ENCODE data around the gene ATP6V1B1.

ATP6V1B1 gene

DNA sequence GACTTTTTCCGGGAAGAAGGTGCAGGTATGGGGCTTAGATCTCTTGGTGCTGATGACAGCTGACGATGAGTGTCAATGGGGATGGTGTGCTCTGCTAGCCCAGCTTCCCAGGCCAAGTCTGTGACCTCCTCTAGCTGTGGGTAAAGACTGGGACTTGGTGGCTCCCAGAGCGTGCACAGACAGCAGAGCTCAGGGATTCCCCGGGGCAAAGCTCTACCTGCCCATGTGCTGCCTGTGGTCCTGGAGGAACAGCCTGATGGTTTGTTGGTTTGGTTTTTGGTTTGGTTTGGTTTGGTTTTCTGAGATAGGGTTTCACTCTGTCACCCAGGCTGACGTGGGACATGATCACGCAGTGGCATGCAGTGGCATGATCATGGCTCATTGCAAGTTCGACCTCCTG, 19.2 kb downstream of the ATP6V1B1 start:
- no peaks in the 10 kb centered on the region for H3K36me3 ChIP-seq (ENCODE audit: control insufficient read depth, insufficient read depth, low read length)

DNA sequence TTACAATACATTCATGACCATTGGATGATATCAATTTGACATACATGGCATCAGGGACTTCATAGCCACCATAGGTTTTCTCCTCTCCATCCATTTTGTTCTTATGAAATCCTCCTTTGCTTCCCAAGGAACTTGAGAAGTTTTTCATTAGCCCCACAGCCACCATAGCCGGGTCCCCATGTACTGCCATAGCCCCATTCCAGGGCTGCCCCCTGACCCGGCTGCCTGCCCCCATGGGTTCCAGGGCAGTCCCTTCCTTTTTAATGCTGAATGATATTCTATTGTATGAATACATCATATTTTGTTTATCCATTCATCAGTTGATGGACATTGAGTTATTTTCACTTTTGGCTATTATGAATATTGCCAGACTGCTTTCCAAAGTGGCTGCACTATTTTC, 20.4 kb downstream of the ATP6V1B1 start:
- Histone ChIP-seq H3K4me3 (ENCODE audit: low read depth, low read length) (no peak overlapping the region), H3K27me3 (ENCODE audit: control insufficient read depth, insufficient read depth, low read length) (peaks cover 44% of the 10 kb centered on the region), H3K9ac (ENCODE audit: low read length) (no peak overlapping the region), H3K27ac (ENCODE audit: low read depth, low read length) (no peak overlapping the region), H3K36me3 (ENCODE audit: control insufficient read depth, insufficient read depth, low read length) (no peaks in the 10 kb centered on the region), H3K9me3 (ENCODE audit: control insufficient read depth, insufficient read depth, low read depth, low read length) (no peaks in the 10 kb centered on the region), H3K4me1 (ENCODE audit: control insufficient read depth, insufficient read depth, low read length) (no peaks in the 10 kb centered on the region)

More for the DNA sequence above, 19.2 kb downstream of the ATP6V1B1 start:
- Histone ChIP-seq H3K9me3 (ENCODE audit: control insufficient read depth, insufficient read depth, low read depth, low read length) (no peaks in the 10 kb centered on the region), H3K27ac (ENCODE audit: low read depth, low read length) (no peak overlapping the region), H3K4me1 (ENCODE audit: control insufficient read depth, insufficient read depth, low read length) (no peaks in the 10 kb centered on the region), H3K4me3 (ENCODE audit: low read depth, low read length) (no peak overlapping the region), H3K27me3 (ENCODE audit: control insufficient read depth, insufficient read depth, low read length) (peaks cover 39% of the 10 kb centered on the region), H3K9ac (ENCODE audit: low read length) (no peak overlapping the region)

DNA sequence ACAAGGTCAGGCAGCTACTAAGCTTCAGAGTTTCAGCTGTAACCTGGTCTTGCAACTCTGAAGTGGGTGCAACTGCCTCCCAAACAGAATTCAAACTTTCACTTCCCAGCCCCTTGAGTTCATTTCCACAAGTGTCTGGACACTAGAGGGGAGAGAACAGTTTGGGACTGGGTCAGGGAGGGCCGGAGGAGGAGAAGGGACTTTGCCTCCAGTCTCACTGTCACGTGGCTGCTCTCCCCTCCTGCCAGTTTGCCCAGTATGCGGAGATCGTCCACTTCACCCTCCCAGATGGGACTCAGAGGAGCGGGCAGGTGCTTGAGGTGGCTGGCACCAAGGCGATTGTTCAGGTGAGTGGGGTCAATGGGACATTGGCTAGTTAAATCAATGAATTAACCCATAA, 22.1 kb downstream of the ATP6V1B1 start:
- H3K9me3 ChIP-seq (ENCODE audit: control insufficient read depth, insufficient read depth, low read depth, low read length): no peaks in the 10 kb centered on the region
- H3K4me3 ChIP-seq (ENCODE audit: low read depth, low read length): no peak overlapping the region
- no peaks in the 10 kb centered on the region for H3K4me1 ChIP-seq (ENCODE audit: control insufficient read depth, insufficient read depth, low read length)
- no peak overlapping the region for H3K9ac ChIP-seq (ENCODE audit: low read length)
- no peaks in the 10 kb centered on the region for H3K36me3 ChIP-seq (ENCODE audit: control insufficient read depth, insufficient read depth, low read length)
- H3K27ac ChIP-seq (ENCODE audit: low read depth, low read length): no peak overlapping the region
- H3K27me3 ChIP-seq (ENCODE audit: control insufficient read depth, insufficient read depth, low read length): peaks cover 57% of the 10 kb centered on the region

- Histone ChIP-seq H3K4me1 (ENCODE audit: control insufficient read depth, insufficient read depth, low read length) (no peaks in the 10 kb centered on the region), H3K9me3 (ENCODE audit: control insufficient read depth, insufficient read depth, low read depth, low read length) (no peaks in the 10 kb centered on the region), H3K4me3 (ENCODE audit: low read depth, low read length) (no peak overlapping the region), H3K36me3 (ENCODE audit: control insufficient read depth, insufficient read depth, low read length) (no peaks in the 10 kb centered on the region), H3K27ac (ENCODE audit: low read depth, low read length) (no peak overlapping the region), H3K9ac (ENCODE audit: low read length) (no peak overlapping the region), H3K27me3 (ENCODE audit: control insufficient read depth, insufficient read depth, low read length) (peaks cover 57% of the 10 kb centered on the region)
Measured at GRCh38 chr2:70958759-70959158, 23.1 kb downstream of the ATP6V1B1 start.

DNA sequence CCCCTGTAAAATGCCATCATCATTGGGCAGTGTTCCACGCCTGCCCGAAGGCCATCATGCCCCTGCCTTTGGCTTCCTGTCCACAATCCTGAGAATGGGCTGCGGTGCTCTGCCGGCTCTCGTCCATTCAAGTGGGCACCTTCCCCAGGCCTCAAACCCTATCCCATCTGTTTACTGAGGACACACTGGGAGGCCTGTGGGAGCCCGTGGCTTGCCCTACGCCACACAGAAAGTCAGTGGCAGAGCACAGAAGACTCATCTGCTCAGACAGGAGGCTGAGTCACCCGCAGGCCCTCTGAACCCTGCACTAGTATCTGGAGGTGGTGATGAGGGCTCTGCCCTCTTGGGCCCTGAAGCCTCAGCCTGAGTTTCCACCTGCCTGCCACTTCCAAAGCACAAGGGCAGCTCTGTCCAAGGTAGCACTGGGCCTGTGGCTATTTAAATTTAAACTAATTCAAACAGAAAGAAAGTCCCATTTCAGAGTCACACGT, 23.6 kb downstream of the ATP6V1B1 start:
- H3K27ac ChIP-seq (ENCODE audit: low read depth, low read length): no peak overlapping the region
- no peak overlapping the region for H3K9ac ChIP-seq (ENCODE audit: low read length)
- no peaks in the 10 kb centered on the region for H3K36me3 ChIP-seq (ENCODE audit: control insufficient read depth, insufficient read depth, low read length)
- H3K9me3 ChIP-seq (ENCODE audit: control insufficient read depth, insufficient read depth, low read depth, low read length): no peaks in the 10 kb centered on the region
- H3K27me3 ChIP-seq (ENCODE audit: control insufficient read depth, insufficient read depth, low read length): peaks cover 57% of the 10 kb centered on the region
- peaks cover under 1% of the 10 kb centered on the region; the same call in 1 of the 2 replicates for H3K4me1 ChIP-seq (ENCODE audit: control insufficient read depth, insufficient read depth, low read length)
- H3K4me3 ChIP-seq (ENCODE audit: low read depth, low read length): no peak overlapping the region

DNA sequence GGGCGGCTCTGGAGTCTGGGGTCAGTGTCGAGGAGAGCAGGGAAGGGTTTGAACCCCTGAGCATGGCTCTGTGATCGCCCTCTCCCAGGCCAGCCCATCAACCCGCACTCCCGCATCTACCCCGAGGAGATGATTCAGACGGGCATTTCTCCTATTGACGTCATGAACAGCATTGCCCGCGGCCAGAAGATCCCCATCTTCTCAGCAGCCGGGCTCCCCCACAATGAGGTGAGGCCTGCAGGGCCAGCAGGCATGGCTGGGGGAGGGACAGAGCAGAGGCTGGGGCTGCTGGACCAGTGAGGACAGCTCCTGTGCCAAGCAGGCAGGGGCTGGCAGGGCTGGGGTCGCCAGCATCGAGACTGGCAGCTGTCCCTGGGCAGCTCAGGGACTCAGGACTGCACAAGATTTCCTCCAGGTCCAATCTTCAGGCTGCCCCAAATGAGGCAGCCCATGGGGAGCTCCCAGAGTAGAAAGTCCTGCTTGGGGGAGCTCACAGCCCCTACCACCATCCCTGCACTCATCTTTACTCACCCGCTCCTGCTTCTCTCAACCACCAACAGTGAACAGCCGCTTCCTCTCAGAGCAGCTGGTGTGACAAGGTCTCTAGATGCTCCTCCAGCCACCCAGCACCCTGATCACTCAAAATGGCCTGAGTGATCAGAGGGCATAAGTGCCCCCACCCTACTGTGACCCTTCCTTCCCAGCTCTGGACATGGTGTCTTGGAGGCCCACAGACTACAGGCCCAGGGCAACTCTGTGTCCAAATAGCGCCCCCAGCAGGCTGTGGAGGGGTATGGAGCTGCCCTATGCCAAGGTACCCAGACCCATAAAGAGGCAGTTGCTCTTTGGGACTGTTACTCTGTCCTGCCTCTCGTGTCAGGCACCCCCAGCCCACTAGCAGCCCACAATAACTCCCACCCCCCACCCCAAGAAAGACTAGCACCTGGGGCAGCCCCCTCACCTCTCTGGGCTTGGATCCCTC, 24.4 kb downstream of the ATP6V1B1 start:
- no peak overlapping the region for H3K27ac ChIP-seq (ENCODE audit: low read depth, low read length)
- peaks cover 57% of the 10 kb centered on the region for H3K27me3 ChIP-seq (ENCODE audit: control insufficient read depth, insufficient read depth, low read length)
- H3K4me3 ChIP-seq (ENCODE audit: low read depth, low read length): no peak overlapping the region
- no peaks in the 10 kb centered on the region for H3K9me3 ChIP-seq (ENCODE audit: control insufficient read depth, insufficient read depth, low read depth, low read length)
- H3K4me1 ChIP-seq (ENCODE audit: control insufficient read depth, insufficient read depth, low read length): peaks cover 5% of the 10 kb centered on the region; the same call in 1 of the 2 replicates
- H3K9ac ChIP-seq (ENCODE audit: low read length): no peak overlapping the region
- H3K36me3 ChIP-seq (ENCODE audit: control insufficient read depth, insufficient read depth, low read length): no peaks in the 10 kb centered on the region

DNA sequence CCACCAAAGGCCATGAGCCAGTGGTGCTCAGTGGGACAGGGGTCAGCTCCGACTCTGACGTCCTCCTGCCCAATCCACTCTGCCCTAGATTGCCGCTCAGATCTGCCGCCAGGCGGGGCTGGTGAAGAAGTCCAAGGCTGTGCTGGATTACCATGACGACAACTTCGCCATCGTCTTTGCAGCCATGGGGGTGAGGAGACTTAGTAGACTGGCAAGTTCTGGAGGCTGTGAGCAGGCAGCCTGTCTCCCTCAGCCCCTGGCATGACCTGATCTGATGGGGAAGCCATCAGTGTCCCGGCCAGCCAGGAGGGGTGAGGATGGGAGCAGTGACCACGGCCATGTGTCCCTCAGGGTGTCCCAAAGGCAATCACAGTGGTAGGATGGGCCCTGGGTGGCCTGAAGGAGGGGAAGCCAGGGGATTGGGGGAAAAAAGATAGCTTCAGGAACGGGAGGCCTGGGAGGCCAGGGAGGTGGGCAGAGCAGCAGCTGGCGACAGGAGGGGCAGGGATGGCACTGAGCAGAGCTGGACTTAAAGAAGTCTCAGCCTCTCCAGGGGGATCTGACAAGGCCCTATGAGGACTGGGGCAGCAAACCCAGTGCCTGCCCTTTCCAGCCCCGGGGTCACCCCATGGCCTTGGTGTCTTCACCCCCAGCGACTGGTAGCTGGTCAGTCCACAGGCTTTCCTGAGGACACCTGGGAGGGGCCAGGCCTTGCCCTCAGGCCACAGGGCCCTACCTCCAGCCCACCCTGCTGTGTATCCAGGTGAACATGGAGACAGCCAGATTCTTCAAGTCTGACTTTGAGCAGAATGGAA, 25.3 kb downstream of the ATP6V1B1 start:
- H3K9ac ChIP-seq (ENCODE audit: low read length): no peak overlapping the region
- no peaks in the 10 kb centered on the region for H3K9me3 ChIP-seq (ENCODE audit: control insufficient read depth, insufficient read depth, low read depth, low read length)
- no peaks in the 10 kb centered on the region for H3K36me3 ChIP-seq (ENCODE audit: control insufficient read depth, insufficient read depth, low read length)
- H3K27me3 ChIP-seq (ENCODE audit: control insufficient read depth, insufficient read depth, low read length): peaks cover 61% of the 10 kb centered on the region
- no peak overlapping the region for H3K27ac ChIP-seq (ENCODE audit: low read depth, low read length)
- H3K4me1 ChIP-seq (ENCODE audit: control insufficient read depth, insufficient read depth, low read length): peaks cover 5% of the 10 kb centered on the region; the same call in 1 of the 2 replicates
- H3K4me3 ChIP-seq (ENCODE audit: low read depth, low read length): no peak overlapping the region

GRCh38 chr2:70961648-70961994, 25.9 kb downstream of the ATP6V1B1 start:
- H3K4me3 ChIP-seq (ENCODE audit: low read depth, low read length): no peak overlapping the region
- H3K4me1 ChIP-seq (ENCODE audit: control insufficient read depth, insufficient read depth, low read length): peaks cover 5% of the 10 kb centered on the region; the same call in 1 of the 2 replicates
- H3K27me3 ChIP-seq (ENCODE audit: control insufficient read depth, insufficient read depth, low read length): peaks cover 66% of the 10 kb centered on the region
- H3K9me3 ChIP-seq (ENCODE audit: control insufficient read depth, insufficient read depth, low read depth, low read length): no peaks in the 10 kb centered on the region
- H3K27ac ChIP-seq (ENCODE audit: low read depth, low read length): no peak overlapping the region
- H3K36me3 ChIP-seq (ENCODE audit: control insufficient read depth, insufficient read depth, low read length): no peaks in the 10 kb centered on the region
- H3K9ac ChIP-seq (ENCODE audit: low read length): no peak overlapping the region

DNA sequence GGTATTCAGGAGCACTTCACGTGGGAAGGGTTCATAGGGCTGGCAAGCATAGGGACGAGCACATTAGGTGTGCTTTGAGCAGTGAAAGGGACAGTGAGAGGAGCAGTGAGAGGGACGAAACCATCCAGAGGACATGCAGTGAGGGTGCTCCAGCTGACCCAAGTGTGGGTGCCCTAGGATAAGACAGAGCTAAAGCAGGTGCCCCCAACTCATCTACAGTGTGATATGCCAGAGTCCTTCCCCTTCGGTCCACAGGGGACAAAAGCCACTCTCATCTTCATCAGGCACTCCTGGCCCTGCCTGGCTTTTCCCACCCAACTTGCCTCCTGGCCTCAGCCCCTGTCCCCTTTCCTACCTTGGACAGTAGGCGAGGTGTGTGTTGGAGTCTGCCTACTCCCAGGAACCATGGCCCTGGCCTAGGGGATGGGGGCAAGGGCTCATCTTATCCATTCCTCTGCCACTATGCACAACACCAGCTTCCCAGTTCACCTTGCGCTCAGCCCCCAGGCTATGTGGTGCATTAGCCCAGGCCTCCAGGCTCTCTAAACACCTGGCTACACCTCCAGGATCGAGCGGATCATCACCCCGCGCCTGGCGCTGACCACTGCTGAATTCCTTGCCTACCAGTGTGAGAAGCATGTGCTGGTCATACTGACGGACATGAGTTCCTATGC, 26.6 kb downstream of the ATP6V1B1 start:
- H3K27me3 ChIP-seq (ENCODE audit: control insufficient read depth, insufficient read depth, low read length): peaks cover 74% of the 10 kb centered on the region
- no peaks in the 10 kb centered on the region for H3K36me3 ChIP-seq (ENCODE audit: control insufficient read depth, insufficient read depth, low read length)
- H3K9ac ChIP-seq (ENCODE audit: low read length): no peak overlapping the region
- no peaks in the 10 kb centered on the region for H3K9me3 ChIP-seq (ENCODE audit: control insufficient read depth, insufficient read depth, low read depth, low read length)
- H3K27ac ChIP-seq (ENCODE audit: low read depth, low read length): no peak overlapping the region
- H3K4me1 ChIP-seq (ENCODE audit: control insufficient read depth, insufficient read depth, low read length): peaks cover 5% of the 10 kb centered on the region; the same call in 1 of the 2 replicates
- H3K4me3 ChIP-seq (ENCODE audit: low read depth, low read length): no peak overlapping the region

DNA sequence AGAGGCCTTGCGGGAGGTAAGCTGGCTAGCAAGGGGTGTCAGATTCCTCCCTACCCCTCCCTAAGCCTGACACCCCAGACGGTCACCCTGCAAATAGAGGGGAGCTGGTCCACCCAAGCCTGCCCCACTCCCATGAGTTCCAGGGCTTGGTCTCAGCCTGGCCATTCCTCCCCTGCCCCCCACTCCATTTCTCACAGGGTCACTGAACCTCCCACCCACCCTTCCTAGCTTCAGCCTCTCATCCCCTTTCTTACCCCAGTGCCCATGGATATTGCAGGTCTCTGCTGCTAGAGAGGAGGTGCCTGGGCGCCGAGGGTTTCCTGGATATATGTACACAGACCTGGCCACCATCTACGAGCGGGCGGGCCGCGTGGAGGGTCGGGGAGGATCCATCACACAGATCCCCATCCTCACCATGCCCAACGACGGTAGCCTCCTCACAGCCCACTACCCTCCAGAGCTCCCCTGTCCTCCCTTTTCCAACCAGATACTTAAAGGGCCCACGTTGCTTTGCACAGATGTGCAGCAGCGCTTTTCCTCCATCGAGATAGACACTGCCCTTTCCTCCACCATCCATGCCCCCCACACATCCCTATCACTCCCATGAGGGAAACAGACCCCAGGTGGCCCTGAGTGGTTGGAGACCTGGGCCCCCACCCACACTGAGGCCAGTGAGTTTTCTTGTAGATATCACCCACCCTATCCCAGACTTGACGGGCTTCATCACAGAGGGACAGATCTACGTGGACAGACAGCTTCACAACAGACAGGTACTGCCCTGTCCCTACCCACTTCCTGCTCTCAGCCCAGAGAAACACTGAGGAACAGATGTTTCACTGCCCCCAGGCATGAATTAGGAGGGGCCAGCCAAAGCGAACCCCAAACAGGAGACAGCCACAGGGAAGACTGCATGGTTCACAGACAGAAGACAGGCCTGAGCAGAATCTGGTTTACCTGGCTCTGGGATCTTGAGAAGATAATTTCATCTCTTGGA, 27.5 kb downstream of the ATP6V1B1 start:
- no peak overlapping the region for H3K9ac ChIP-seq (ENCODE audit: low read length)
- H3K9me3 ChIP-seq (ENCODE audit: control insufficient read depth, insufficient read depth, low read depth, low read length): no peaks in the 10 kb centered on the region
- H3K4me3 ChIP-seq (ENCODE audit: low read depth, low read length): no peak overlapping the region
- H3K27ac ChIP-seq (ENCODE audit: low read depth, low read length): no peak overlapping the region
- H3K4me1 ChIP-seq (ENCODE audit: control insufficient read depth, insufficient read depth, low read length): peaks cover 5% of the 10 kb centered on the region; the same call in 1 of the 2 replicates
- peaks cover 75% of the 10 kb centered on the region for H3K27me3 ChIP-seq (ENCODE audit: control insufficient read depth, insufficient read depth, low read length)
- no peaks in the 10 kb centered on the region for H3K36me3 ChIP-seq (ENCODE audit: control insufficient read depth, insufficient read depth, low read length)
